ENCODE results near the gene SELPLG.

The SELPLG gene

GRCh38 chr12:108653922-108654321 is 20.2 kb upstream of the SELPLG start:
- no peak for DNase-seq (ENCODE audit: low read depth)
- no peak for TF ChIP-seq CTCF (IDR thresholded peaks at IDR 0.05; ENCODE audit: control insufficient read depth, extremely low read depth, insufficient read depth)
- H3K4me3 ChIP-seq (ENCODE audit: low read depth, low read length): no peak overlapping the region

- TF ChIP-seq CTCF (IDR thresholded peaks at IDR 0.05; ENCODE audit: control insufficient read depth, extremely low read depth, insufficient read depth): no peak
These were observed 19.4 kb upstream of the SELPLG start for GRCh38 chr12:108653082-108653516.

GRCh38 chr12:108650083-108650482 is 16.4 kb upstream of the SELPLG start:
- DNase-seq (ENCODE audit: low read depth): no peak
- no peak overlapping the region for H3K4me3 ChIP-seq (ENCODE audit: low read depth, low read length)
- TF ChIP-seq CTCF (IDR thresholded peaks at IDR 0.05; ENCODE audit: control insufficient read depth, extremely low read depth, insufficient read depth): no peak

More at GRCh38 chr12:108653082-108653516, 19.4 kb upstream of the SELPLG start:
- H3K4me3 ChIP-seq (ENCODE audit: low read depth, low read length): no peak overlapping the region
- DNase-seq (ENCODE audit: low read depth): peak; percentile 34

GRCh38 chr12:108649669-108650068 is 16.0 kb upstream of the SELPLG start:
- H3K4me3 ChIP-seq (ENCODE audit: low read depth, low read length): no peak overlapping the region
- TF ChIP-seq CTCF (IDR thresholded peaks at IDR 0.05; ENCODE audit: control insufficient read depth, extremely low read depth, insufficient read depth): no peak
- DNase-seq (ENCODE audit: low read depth): no peak

GRCh38 chr12:108649126-108649525 is 15.4 kb upstream of the SELPLG start:
- no peak for DNase-seq (ENCODE audit: low read depth)
- no peak overlapping the region for H3K4me3 ChIP-seq (ENCODE audit: low read depth, low read length)
- no peak for TF ChIP-seq CTCF (IDR thresholded peaks at IDR 0.05; ENCODE audit: control insufficient read depth, extremely low read depth, insufficient read depth)

GRCh38 chr12:108648371-108648770 is 14.7 kb upstream of the SELPLG start:
- DNase-seq (ENCODE audit: low read depth): no peak
- H3K4me3 ChIP-seq (ENCODE audit: low read depth, low read length): no peak overlapping the region
- TF ChIP-seq CTCF (IDR thresholded peaks at IDR 0.05; ENCODE audit: control insufficient read depth, extremely low read depth, insufficient read depth): no peak

GRCh38 chr12:108647585-108648287 is 14.0 kb upstream of the SELPLG start:
- H3K4me3 ChIP-seq (ENCODE audit: low read depth, low read length): no peak overlapping the region
- no peak for DNase-seq (ENCODE audit: low read depth)
- TF ChIP-seq CTCF (IDR thresholded peaks at IDR 0.05; ENCODE audit: control insufficient read depth, extremely low read depth, insufficient read depth): no peak
